Osteoblast (primary cell): ENCODE data around the gene NAA60. TPM values are rescaled to one million over a fixed set of nuclear protein-coding genes. Genes with fewer than 3 reads are reported as not detected.

Experiments
- DNase-seq: peaks from one replicate; pipeline ENCODE4 v3.0.0; 2011; ENCODE audit warnings: low spot score, mixed read lengths; ENCODE audit not compliant: insufficient read length; ENCODE audit errors: missing footprints
- H2AFZ ChIP-seq: 2 replicates; pipeline ENCODE4 v1.6.0; 2011; ENCODE audit warnings: mild to moderate bottlenecking, low read length
- H3K27ac ChIP-seq: 2 replicates; pipeline ENCODE4 v1.5.1; 2011; ENCODE audit warnings: mild to moderate bottlenecking, low read depth, low read length, moderate library complexity
- H3K27me3 ChIP-seq: 2 replicates; pipeline ENCODE4 v1.6.0; 2012; ENCODE audit warnings: mild to moderate bottlenecking, control low read depth, inconsistent platforms, low read length, moderate library complexity; ENCODE audit not compliant: insufficient read depth
- H3K36me3 ChIP-seq: 2 replicates; pipeline ENCODE4 v1.5.1; 2011; ENCODE audit warnings: mild to moderate bottlenecking, low read length, control low read depth, moderate library complexity; ENCODE audit not compliant: insufficient read depth
- H3K4me1 ChIP-seq: 2 replicates; pipeline ENCODE4 v1.5.1; 2011; ENCODE audit warnings: mild to moderate bottlenecking, low read length, control low read depth, moderate library complexity; ENCODE audit not compliant: insufficient read depth
- H3K4me2 ChIP-seq: 2 replicates; pipeline ENCODE4 v1.6.0; 2011; ENCODE audit warnings: mild to moderate bottlenecking, low read length; ENCODE audit not compliant: insufficient read depth
- H3K4me3 ChIP-seq: fragments of 200-600 bp; sonication (generic); 3 replicates; pipeline ENCODE4 v1.5.1; 2012; ENCODE audit warnings: mild to moderate bottlenecking, low read length, inconsistent platforms; ENCODE audit not compliant: insufficient read depth
- H3K79me2 ChIP-seq: 2 replicates; pipeline ENCODE4 v1.6.0; 2012; ENCODE audit warnings: mild to moderate bottlenecking, low read length, control low read depth, inconsistent platforms; ENCODE audit not compliant: insufficient read depth
- H3K9me3 ChIP-seq: 2 replicates; pipeline ENCODE4 v1.5.1; 2011; ENCODE audit warnings: low read depth, low read length, control low read depth
- H4K20me1 ChIP-seq: 2 replicates; pipeline ENCODE4 v1.6.0; 2012; ENCODE audit warnings: mild to moderate bottlenecking, low read length, control low read depth; ENCODE audit not compliant: insufficient read depth
- total RNA-seq: library from RNA; depleted of rRNA; stranded (reverse); fragments of >200 nt; gene quantifications from 2 replicates; pipeline ENCODE4 v1.2.3, GENCODE V29; 2012
- TF ChIP-seq, protein P1 (sequence below): IDR thresholded peaks from 2 replicates; pipeline ENCODE4 v1.5.1; 2011; ENCODE audit warnings: mild to moderate bottlenecking, low read depth, low read length, moderate library complexity; ENCODE audit errors: extremely low read depth

NAA60 gene
- total RNA-seq, 1 donor = 27.5 TPM

DNA sequence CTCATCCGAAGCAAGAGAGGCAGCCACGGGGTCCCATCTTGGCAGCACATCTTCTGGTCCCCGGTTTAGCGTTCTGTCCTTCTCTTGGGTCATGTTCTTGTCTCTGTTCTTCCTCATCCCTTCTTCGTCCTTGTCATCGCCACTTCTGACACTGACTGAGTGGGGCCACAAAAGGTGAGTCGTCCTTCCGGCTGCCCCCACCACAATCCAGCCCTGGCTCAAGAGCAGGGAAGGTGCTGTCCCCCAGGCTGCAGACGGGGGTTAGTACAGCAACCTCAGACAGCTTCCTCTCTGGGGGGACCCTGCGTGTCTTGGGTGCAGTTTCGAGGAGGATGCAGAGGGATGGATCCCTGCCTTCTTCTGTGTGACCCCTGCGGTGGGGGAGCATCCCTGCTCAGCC is 21.8 kb downstream of the NAA60 start:
- Histone ChIP-seq H2AFZ (no peak overlapping the region), H3K27me3 (no peaks in the 10 kb centered on the region), H3K79me2 (peaks cover 100% of the 10 kb centered on the region), H3K36me3 (peaks cover 12% of the 10 kb centered on the region), H3K4me2 (no peak overlapping the region), H3K9me3 (no peaks in the 10 kb centered on the region), H3K27ac (no peak overlapping the region), H4K20me1 (peaks cover 87% of the 10 kb centered on the region), H3K4me3 (no peak overlapping the region), H3K4me1 (no peaks in the 10 kb centered on the region)
- peak; percentile 57 for DNase-seq
- TF ChIP-seq, protein P1, sequence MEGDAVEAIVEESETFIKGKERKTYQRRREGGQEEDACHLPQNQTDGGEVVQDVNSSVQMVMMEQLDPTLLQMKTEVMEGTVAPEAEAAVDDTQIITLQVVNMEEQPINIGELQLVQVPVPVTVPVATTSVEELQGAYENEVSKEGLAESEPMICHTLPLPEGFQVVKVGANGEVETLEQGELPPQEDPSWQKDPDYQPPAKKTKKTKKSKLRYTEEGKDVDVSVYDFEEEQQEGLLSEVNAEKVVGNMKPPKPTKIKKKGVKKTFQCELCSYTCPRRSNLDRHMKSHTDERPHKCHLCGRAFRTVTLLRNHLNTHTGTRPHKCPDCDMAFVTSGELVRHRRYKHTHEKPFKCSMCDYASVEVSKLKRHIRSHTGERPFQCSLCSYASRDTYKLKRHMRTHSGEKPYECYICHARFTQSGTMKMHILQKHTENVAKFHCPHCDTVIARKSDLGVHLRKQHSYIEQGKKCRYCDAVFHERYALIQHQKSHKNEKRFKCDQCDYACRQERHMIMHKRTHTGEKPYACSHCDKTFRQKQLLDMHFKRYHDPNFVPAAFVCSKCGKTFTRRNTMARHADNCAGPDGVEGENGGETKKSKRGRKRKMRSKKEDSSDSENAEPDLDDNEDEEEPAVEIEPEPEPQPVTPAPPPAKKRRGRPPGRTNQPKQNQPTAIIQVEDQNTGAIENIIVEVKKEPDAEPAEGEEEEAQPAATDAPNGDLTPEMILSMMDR = no peak

DNA sequence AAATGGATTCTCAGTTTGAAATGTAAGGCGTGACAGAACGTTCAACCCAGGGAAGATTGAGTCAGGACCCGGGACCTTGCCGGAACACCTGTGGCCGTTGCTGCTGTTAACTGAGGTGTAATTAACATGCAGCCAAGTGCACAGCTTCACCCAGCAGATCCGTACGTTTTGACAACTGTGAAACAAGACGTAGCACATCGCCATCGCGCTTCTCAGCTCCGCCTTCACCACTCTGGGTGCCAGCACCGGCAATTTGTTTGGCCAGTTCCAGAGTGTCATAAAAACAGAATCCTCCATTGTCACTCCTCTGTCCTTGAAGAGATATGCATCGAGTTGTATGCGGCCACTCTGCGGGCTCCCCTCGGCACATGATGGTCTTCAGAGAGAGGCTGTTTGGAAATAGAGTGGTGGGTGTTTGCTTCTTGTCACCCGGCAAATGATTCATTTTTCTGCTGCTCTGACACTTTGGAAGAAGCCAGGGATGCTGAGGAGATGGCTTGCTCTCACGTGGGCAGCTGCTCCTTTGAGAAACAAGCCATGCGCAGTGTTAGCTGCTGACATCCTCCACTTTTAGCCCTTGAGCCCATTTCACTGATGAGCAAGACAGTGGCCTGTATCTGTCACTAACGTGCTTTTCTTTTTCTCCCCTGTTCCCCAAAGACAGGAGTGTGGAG is 22.6 kb downstream of the NAA60 start:
- Histone ChIP-seq H3K4me2 (no peak overlapping the region), H3K27me3 (no peaks in the 10 kb centered on the region), H2AFZ (no peak overlapping the region), H4K20me1 (peaks cover 86% of the 10 kb centered on the region), H3K36me3 (peaks cover 12% of the 10 kb centered on the region), H3K4me3 (no peak overlapping the region), H3K27ac (no peak overlapping the region), H3K4me1 (no peaks in the 10 kb centered on the region), H3K9me3 (no peaks in the 10 kb centered on the region), H3K79me2 (peaks cover 100% of the 10 kb centered on the region)
- TF ChIP-seq, protein P1 = no peak
- peak; percentile 66 for DNase-seq

DNA sequence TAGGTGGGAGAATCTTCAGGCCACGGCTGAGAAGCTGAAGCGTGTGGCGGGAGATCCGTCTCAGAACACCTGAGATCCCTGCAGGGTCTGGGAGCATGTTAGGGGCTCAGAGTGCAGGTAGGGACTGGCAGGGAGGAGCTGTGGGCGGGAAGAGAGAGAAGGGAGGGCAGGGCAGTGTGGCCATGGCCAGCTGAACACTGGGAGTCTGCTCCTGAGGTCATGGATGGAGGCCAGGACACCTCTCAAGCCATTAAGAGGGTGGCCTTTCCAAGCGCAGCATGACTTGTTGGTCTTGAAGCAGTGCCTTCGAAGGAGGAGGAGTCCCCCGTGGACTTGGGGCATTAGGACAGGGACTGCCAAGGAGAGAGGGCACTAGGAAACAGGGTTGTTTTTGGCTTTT is 23.7 kb downstream of the NAA60 start:
- Histone ChIP-seq H3K27me3 (no peaks in the 10 kb centered on the region), H3K4me1 (no peaks in the 10 kb centered on the region), H4K20me1 (peaks cover 85% of the 10 kb centered on the region), H3K4me3 (no peak overlapping the region), H3K27ac (no peak overlapping the region), H3K79me2 (peaks cover 100% of the 10 kb centered on the region), H3K9me3 (no peaks in the 10 kb centered on the region), H3K36me3 (peaks cover 12% of the 10 kb centered on the region), H2AFZ (no peak overlapping the region), H3K4me2 (no peak overlapping the region)
- peak; percentile 11 for DNase-seq
- TF ChIP-seq, protein P1 = no peak

DNA sequence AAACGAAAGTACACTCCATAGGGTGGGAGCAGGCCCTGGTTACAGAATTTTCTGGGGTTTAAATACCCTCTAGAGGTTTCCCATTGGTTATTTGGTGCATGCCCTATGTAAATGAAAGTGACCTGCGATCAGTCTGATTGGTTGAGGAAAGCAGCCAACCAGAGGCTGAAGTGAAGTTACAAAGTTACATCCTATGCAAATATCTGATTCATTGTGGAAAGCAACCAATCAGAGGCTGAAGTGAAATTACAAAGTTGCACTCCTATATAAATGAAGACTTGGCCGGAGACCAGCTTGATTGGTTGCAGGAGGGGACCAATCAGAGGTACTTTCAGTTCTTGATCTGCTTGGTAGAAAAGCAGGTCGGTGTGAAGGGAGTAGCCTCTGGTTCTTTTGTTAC is 24.4 kb downstream of the NAA60 start:
- DNase-seq = peak; percentile 48
- Histone ChIP-seq H3K9me3 (no peaks in the 10 kb centered on the region), H3K27ac (no peak overlapping the region), H4K20me1 (peaks cover 79% of the 10 kb centered on the region), H3K4me1 (no peaks in the 10 kb centered on the region), H3K79me2 (peaks cover 99% of the 10 kb centered on the region), H3K36me3 (peaks cover 12% of the 10 kb centered on the region), H3K27me3 (no peaks in the 10 kb centered on the region), H3K4me2 (no peak overlapping the region), H2AFZ (no peak overlapping the region), H3K4me3 (no peak overlapping the region)
- TF ChIP-seq, protein P1 = no peak
